ENCODE results near the gene CACNA1E. TPM values are rescaled to one million over a fixed set of nuclear protein-coding genes. Genes with fewer than 3 reads are reported as not detected.

The CACNA1E gene
- total RNA-seq, 1 experiment from 2014 or later: 0.46 TPM

GRCh38 chr1:181557313-181557712 lies 74.0 kb downstream of the CACNA1E start:
- Histone ChIP-seq H3K9me3 (ENCODE audit: control insufficient read depth, low read depth, low read length) (no peaks in the 10 kb centered on the region), H3K18ac (ENCODE audit: insufficient read length, low read depth, low read length) (no peak overlapping the region), H3K14ac (ENCODE audit: insufficient read depth, low read length) (no peak overlapping the region), H3K27ac (ENCODE audit: insufficient read length, low read depth, low read length) (no peak overlapping the region), H2BK15ac (ENCODE audit: low read depth, low read length) (no peak overlapping the region), H3T11ph (ENCODE audit: low read length) (no peak overlapping the region), H2BK20ac (ENCODE audit: low read depth, low read length, poor library complexity, severe bottlenecking) (no peak overlapping the region), H3K27me3 (ENCODE audit: insufficient read depth, low read length) (no peaks in the 10 kb centered on the region), H3K4ac (ENCODE audit: low read depth, low read length) (no peak overlapping the region), H2BK120ac (ENCODE audit: low read depth, low read length, poor library complexity, severe bottlenecking) (no peak overlapping the region), H3K4me2 (ENCODE audit: insufficient read depth, insufficient read length, low read length) (no peak overlapping the region), H3K4me1 (ENCODE audit: insufficient read depth, low read length) (no peaks in the 10 kb centered on the region; the same call in 1 of the 2 replicates), H4K20me1 (ENCODE audit: control insufficient read depth, insufficient read depth, insufficient read length) (no peaks in the 10 kb centered on the region), H4K91ac (ENCODE audit: insufficient read length, low read depth, low read length) (no peak overlapping the region), H3K23ac (ENCODE audit: insufficient read length, low read depth, low read length) (no peak overlapping the region), H2BK5ac (ENCODE audit: insufficient read length, low read length) (no peak overlapping the region), H2AFZ (ENCODE audit: low read length) (no peak overlapping the region), H3K56ac (ENCODE audit: insufficient read length, low read depth, low read length) (no peak overlapping the region), H4K5ac (ENCODE audit: insufficient read length, low read depth, low read length) (no peak overlapping the region), H2BK12ac (ENCODE audit: insufficient read length, low read depth, low read length) (no peak overlapping the region), H3K79me2 (ENCODE audit: insufficient read depth, low read length) (no peaks in the 10 kb centered on the region), H3K23me2 (ENCODE audit: insufficient read length, low read depth, low read length, poor library complexity, severe bottlenecking) (no peaks in the 10 kb centered on the region), H4K8ac (replicated peaks; ENCODE audit: insufficient read length, low read depth, low read length) (no peak overlapping the region), H2AK5ac (ENCODE audit: insufficient read length, low read length) (no peak overlapping the region), H3K79me1 (ENCODE audit: insufficient read depth, low read depth, low read length, poor library complexity, severe bottlenecking) (no peaks in the 10 kb centered on the region), H3K9ac (ENCODE audit: extremely low read depth, insufficient read length, low read length) (no peak overlapping the region)
- H3K9me3 Mint-ChIP-seq: no peaks in the 10 kb centered on the region
- no peaks in the 10 kb centered on the region for H3K36me3 Mint-ChIP-seq (ENCODE audit: insufficient read depth in 1 of 3, low read depth in 3 of 3)
- no peak for DNase-seq
- H3K4me1 Mint-ChIP-seq: peaks cover 0 to 5% of the 10 kb centered on the region in 2 experiments; a peak in 2 of 4 replicates
- WGBS (ENCODE audit: extremely low coverage, insufficient read length, low lambda C conversion rate): no CpG with 5 or more reads among the region's 4 CpGs
- TF ChIP-seq CTCF (conservative IDR thresholded peaks at IDR 0.05): no peak
- H3K4me3 Mint-ChIP-seq: no peak overlapping the region
- no peaks in the 10 kb centered on the region; the same call in 1 of the 2 replicates for H3K27me3 Mint-ChIP-seq (ENCODE audit: low read depth)
- no peak overlapping the region for H3K27ac Mint-ChIP-seq
